Stimulated activated CD8-positive, alpha-beta memory T cell treated with anti-CD3 and anti-CD28 coated beads, Interleukin-4, amount 100 ng/mL, for 24 hours (primary cell): ENCODE results near the gene MRC1.

ENCODE experiments used
- DNase-seq: peaks from one replicate; pipeline ENCODE4 v3.0.0-alpha.2; 2020; ENCODE audit warnings: low read depth

The MRC1 gene

GRCh38 chr10:17808971-17809841 is at the start of gene MRC1:
Gene MRC1 (plus strand): TSS chr10:17809348. CDS start chr10:17809466, 118 bp downstream.
- no peak for DNase-seq

- DNase-seq, result no peak
Observed at GRCh38 chr10:17764142-17764541, 45.0 kb upstream of the MRC1 start.

- no peak for DNase-seq
Observed at GRCh38 chr10:17765602-17766001, 43.5 kb upstream of the MRC1 start.

GRCh38 chr10:17766731-17767130 is 42.4 kb upstream of the MRC1 start:
- DNase-seq, result no peak

- no peak for DNase-seq
Observed at GRCh38 chr10:17768496-17768895, 40.7 kb upstream of the MRC1 start.

- no peak for DNase-seq
Observed at GRCh38 chr10:17768957-17769356, 40.2 kb upstream of the MRC1 start.

GRCh38 chr10:17771017-17771416 is 38.1 kb upstream of the MRC1 start:
- no peak for DNase-seq

- DNase-seq, result no peak
Observed at GRCh38 chr10:17779784-17780183, 29.4 kb upstream of the MRC1 start.

GRCh38 chr10:17780727-17781126 is 28.4 kb upstream of the MRC1 start:
- DNase-seq, result no peak

- no peak for DNase-seq
Observed at GRCh38 chr10:17781856-17782255, 27.3 kb upstream of the MRC1 start.

- DNase-seq, result no peak
Observed at GRCh38 chr10:17782921-17783665, 26.1 kb upstream of the MRC1 start.

GRCh38 chr10:17783751-17784150 is 25.4 kb upstream of the MRC1 start:
- no peak for DNase-seq

GRCh38 chr10:17784688-17785087 is 24.5 kb upstream of the MRC1 start:
- DNase-seq, result no peak

GRCh38 chr10:17785276-17785930 is 23.7 kb upstream of the MRC1 start:
- no peak for DNase-seq

- no peak for DNase-seq
Observed at GRCh38 chr10:17787087-17787961, 21.8 kb upstream of the MRC1 start.

GRCh38 chr10:17788646-17789045 is 20.5 kb upstream of the MRC1 start:
- no peak for DNase-seq

GRCh38 chr10:17789396-17789795 is 19.8 kb upstream of the MRC1 start:
- no peak for DNase-seq

GRCh38 chr10:17790651-17791050 is 18.5 kb upstream of the MRC1 start:
- DNase-seq, result no peak

GRCh38 chr10:17792991-17793390 is 16.2 kb upstream of the MRC1 start:
- DNase-seq, result no peak

GRCh38 chr10:17793823-17794644 is 15.1 kb upstream of the MRC1 start:
- DNase-seq, result no peak

- DNase-seq, result no peak
Observed at GRCh38 chr10:17795083-17795482, 14.1 kb upstream of the MRC1 start.
